SKM-1 (cell line): ENCODE data around the gene GAP43.

Experiments used
- DNase-seq: peaks from one replicate; lab custom pipeline; 2025; ENCODE audit not compliant: unreplicated experiment; lab: John Stamatoyannopoulos, UW

GAP43 gene

GRCh38 chr3:115623044-115623868 lies at the start of gene GAP43:
TSS of gene GAP43 (plus strand) at chr3:115623510. CDS start at chr3:115623690, 180 bp downstream.
- no peak for DNase-seq

- DNase-seq = no peak
Observed at GRCh38 chr3:115576325-115576875, 46.9 kb upstream of the GAP43 start.

DNA sequence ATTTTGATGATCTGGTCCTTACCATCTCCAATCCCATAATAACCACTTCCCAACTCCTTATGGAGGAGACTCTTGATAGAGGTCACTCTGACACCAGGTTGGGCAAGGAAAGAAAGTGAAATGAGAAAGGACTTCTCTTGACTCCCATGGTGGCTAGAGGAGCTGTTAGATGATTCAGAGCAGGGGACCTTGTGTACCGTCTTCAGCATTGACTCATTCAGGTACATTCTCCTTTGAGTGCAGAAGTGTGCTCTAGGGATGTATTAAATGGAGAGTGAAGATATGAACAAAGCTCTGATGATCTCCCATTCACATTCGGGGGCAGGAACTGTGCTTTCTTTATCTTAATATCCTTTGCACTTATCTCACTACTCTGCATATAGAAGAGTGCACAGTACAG lies 46.3 kb upstream of the GAP43 start:
- no peak for DNase-seq

GRCh38 chr3:115578331-115578730 lies 45.0 kb upstream of the GAP43 start:
- DNase-seq = no peak

DNA sequence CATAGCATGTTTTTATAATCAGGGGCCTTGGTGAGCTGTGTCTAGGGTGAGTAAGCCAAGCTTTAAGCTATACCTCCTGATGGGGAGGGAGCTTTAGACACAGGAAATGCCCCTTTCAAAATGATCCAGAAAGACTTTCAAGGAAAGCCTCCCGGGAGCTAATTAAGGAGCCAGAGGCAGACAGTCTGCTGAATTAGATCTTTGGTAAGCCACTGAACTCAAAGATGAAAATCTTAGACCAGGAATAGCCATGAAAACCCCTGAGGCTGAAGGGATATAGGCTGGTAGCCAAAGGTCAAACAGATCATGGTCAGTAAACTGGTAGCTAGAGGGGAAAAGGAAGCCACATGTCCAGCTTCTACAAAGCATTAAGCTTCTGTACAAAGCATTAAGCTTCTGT lies 42.7 kb upstream of the GAP43 start:
- DNase-seq = no peak

DNA sequence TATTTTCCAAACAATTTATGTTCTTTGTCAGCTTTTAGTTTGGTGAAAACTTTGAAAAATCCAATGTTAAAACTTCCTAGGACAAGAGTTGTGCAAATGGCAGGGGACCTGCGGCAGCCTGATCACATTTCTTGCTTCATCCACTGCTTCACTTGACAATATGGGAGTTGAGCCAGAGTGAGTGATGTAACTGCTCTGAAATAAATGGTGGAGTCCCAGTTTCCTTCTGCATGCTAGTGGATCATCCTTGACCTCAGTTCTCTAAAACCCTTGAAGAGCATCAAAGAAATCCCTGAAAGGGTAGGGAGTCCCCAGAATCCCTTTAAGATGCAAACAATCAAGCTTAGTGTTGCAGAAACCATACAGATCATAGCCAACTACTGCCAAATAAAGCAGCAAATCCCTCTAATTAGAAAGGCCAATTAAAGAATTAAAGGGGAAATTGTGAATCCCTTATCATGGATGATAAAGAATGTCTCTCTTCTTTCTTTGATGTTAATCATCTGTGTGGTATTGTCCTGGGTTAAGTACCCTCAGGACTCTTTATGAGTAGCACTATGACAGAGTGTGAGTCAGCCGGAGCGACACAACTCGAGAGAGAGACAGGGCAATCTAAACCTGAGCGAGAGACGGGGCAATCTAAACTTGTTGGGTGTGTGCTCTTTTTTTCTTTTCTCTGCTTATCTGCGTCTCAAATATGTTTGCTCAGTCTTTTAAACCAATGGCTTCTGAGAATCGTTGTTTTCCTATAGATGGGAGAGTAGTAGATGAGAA lies 41.8 kb upstream of the GAP43 start:
- DNase-seq = no peak

GRCh38 chr3:115588201-115589115 lies 34.9 kb upstream of the GAP43 start:
- no peak for DNase-seq

GRCh38 chr3:115590873-115591272 lies 32.4 kb upstream of the GAP43 start:
- no peak for DNase-seq

DNA sequence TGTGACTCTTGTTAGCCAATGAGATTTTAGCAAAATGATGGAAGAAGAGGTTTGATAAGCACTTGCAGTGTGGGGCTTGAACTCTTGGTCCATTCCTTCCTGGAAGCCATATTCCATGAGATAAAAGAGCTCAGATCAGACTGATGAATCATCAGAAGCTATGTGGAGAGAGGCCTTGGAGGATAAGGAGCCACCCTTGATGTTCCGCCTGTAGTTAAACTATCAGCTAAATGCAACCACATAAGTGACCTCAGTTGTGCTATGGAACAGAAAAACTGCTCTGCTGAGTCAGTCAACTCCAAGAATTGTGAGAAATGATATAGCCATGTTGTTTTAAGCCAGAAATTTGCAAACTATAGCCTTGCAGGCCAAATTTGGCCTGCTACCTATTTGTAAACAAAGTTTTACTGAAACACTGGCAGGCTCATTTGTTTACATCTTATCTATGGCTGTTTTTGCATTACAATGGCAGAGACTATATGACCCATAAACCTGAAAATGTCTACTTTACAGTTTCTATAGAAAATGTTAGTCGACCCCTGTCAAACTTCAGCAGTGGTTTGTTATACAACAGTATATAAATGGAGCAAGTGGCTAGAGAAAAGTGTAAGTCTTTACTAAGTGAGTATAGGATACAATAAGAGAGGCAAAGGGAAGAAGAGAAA lies 27.6 kb upstream of the GAP43 start:
- DNase-seq = no peak

- DNase-seq = no peak
Observed at GRCh38 chr3:115598216-115598615, 25.1 kb upstream of the GAP43 start.

- DNase-seq = no peak
Observed at GRCh38 chr3:115602194-115602593, 21.1 kb upstream of the GAP43 start.

- DNase-seq = no peak
Observed at GRCh38 chr3:115611630-115612029, 11.7 kb upstream of the GAP43 start.

- DNase-seq = no peak
Observed at GRCh38 chr3:115615001-115615814, 8.1 kb upstream of the GAP43 start.

GRCh38 chr3:115616461-115616860 lies 6.8 kb upstream of the GAP43 start:
- no peak for DNase-seq

GRCh38 chr3:115617591-115617990 lies 5.7 kb upstream of the GAP43 start:
- DNase-seq = no peak

DNA sequence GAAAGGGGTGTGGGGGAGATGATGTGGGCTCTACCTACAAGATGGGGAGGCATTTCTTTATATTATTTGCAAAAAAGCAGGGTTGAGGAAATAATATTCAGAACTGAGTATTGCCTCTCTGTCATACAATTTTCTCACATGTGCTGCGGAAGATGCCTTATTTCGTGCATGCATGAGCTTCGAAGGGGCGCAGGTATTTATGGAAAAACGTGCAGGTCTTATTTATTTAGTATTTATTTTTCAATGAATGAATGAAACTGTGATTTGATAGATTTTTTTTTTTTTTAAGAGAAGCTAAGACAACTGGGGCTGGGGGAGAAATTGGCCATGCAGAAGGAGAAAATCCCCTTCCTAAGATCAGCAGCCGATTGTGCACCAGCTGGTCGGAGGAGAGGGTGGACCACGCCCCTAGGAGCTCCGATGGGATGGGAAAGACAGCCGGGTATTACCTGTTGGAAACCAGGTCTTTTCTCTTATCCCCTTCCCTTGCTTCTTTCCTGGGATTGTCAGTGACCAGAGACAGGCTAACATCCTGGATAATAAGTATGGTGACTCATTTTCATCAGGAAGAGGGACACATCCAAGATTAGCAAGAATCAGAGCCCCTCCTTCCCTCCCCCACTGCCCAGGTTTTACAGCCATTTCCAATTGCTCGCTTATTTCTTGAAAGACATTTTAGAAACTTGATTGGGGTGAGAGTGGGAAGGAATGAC lies 875 bp downstream of the GAP43 start:
- DNase-seq = no peak

GRCh38 chr3:115624901-115625300 lies 1.6 kb downstream of the GAP43 start:
- no peak for DNase-seq

GRCh38 chr3:115626006-115626409 lies 2.7 kb downstream of the GAP43 start:
- no peak for DNase-seq

GRCh38 chr3:115626721-115627120 lies 3.4 kb downstream of the GAP43 start:
- DNase-seq = no peak
